ENCODE results near the gene DDX56. TPM values are rescaled to one million over a fixed set of nuclear protein-coding genes. Genes with fewer than 3 reads are reported as not detected.

The DDX56 gene
- total RNA-seq, 2 donors from 2014 or later: 41.1 to 90.6 TPM

DNA sequence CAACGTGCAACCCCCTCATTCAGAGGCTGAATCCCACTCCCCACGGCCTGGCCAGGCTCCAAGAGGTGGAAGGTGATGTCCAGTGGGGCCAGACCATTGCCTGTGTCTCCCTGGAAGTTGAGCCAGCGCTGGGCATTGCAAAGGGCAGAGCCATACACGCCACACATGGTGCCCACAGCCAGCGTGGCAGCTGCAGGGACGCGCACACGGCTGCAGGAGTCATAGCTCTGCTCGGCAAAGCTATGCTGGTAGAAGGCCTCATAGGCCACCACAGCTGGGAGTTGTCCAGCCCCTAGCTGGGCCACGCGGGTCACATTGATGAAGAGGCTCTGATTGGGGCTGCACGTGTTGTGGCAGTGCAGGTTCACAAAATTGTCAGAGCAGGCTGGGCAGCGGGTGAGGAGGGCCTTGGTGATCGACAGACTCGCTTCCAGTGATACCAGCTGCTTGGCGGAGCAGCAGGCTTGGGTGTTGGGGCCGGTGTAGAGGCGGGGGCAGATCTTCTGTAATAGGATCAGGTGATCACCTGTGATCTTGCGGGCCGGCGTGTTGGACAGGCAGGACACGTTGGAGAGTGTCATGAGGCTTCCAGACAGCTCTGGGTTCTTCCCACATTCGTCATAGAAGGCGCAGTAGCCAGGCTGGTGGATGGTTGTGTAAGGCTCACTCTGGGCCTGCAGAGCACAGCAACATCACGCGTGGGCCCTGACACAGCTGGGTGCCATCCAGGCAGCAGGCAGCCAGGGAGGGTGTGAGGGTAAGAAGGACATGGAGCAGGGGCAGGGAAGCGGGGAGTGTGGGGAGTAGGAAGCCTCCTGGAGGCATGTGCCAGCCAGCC is 33.8 kb downstream of the DDX56 start:
- intact Hi-C loops (cut with DNase I): no loop called here

DNA sequence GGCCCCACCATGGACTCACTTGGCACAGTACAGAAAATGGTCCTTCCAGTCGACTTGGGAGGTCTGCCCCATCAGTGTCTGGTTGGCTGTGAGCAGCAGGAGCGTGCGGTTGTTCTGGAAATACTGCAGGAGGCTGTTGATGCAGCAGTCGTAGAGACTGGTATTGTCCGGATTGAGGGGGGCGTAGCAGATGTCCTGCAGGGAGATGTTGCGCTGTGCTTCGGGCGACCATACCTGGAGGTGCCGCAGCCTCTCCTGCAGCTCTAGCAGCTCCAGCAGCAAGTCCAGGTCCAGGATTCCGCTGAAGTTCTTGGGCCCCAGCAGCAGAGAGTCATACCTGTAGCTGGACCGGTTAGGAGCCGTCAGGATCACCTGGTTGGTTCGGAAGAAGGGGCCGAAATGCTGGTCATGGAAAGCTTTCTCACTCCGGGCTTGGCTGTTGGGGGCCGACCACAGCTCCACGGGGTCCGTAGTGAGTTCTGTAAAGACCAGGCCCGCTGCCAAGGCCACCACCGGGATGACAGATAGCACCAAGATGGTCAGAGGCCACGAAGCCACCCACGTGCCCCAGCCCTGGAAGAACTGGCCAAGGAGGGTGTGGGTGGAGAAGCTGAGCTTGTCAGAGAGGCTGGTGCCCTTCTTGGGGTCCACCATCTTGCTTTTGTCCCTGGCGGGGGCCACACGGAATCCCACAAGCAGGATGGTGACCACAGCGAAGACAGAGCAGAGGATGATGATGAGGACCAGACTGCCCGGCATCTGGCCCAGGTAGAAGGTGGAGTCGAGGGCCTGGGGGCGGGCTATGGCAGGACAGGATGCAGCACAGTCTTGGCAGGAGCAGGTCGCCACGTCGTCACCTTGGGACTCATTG is 34.7 kb downstream of the DDX56 start:
- DNase-seq: no peak
- intact Hi-C loops (cut with DNase I): no loop called here
- Histone ChIP-seq H3K4me3 (no peak overlapping the region), H3K27me3 (no peaks in the 10 kb centered on the region), H3K9ac (ENCODE audit: low read depth in 2 of 2, low read length in 2 of 2) (no peak overlapping the region), H3K4me1 (no peaks in the 10 kb centered on the region), H3K27ac (no peak overlapping the region), H3K36me3 (no peaks in the 10 kb centered on the region), H3K9me3 (no peaks in the 10 kb centered on the region)
- TF ChIP-seq, protein P1, sequence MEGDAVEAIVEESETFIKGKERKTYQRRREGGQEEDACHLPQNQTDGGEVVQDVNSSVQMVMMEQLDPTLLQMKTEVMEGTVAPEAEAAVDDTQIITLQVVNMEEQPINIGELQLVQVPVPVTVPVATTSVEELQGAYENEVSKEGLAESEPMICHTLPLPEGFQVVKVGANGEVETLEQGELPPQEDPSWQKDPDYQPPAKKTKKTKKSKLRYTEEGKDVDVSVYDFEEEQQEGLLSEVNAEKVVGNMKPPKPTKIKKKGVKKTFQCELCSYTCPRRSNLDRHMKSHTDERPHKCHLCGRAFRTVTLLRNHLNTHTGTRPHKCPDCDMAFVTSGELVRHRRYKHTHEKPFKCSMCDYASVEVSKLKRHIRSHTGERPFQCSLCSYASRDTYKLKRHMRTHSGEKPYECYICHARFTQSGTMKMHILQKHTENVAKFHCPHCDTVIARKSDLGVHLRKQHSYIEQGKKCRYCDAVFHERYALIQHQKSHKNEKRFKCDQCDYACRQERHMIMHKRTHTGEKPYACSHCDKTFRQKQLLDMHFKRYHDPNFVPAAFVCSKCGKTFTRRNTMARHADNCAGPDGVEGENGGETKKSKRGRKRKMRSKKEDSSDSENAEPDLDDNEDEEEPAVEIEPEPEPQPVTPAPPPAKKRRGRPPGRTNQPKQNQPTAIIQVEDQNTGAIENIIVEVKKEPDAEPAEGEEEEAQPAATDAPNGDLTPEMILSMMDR (IDR thresholded peaks at IDR 0.05): no peak

More for the DNA sequence above, 33.8 kb downstream of the DDX56 start:
- Histone ChIP-seq H3K36me3 (no peaks in the 10 kb centered on the region), H3K9me3 (no peaks in the 10 kb centered on the region), H3K27me3 (no peaks in the 10 kb centered on the region), H3K4me1 (no peaks in the 10 kb centered on the region), H3K27ac (no peak overlapping the region), H3K9ac (ENCODE audit: low read depth in 2 of 2, low read length in 2 of 2) (no peak overlapping the region), H3K4me3 (no peak overlapping the region)
- DNase-seq: no peak
- TF ChIP-seq, protein P1 (IDR thresholded peaks at IDR 0.05): no peak

DNA sequence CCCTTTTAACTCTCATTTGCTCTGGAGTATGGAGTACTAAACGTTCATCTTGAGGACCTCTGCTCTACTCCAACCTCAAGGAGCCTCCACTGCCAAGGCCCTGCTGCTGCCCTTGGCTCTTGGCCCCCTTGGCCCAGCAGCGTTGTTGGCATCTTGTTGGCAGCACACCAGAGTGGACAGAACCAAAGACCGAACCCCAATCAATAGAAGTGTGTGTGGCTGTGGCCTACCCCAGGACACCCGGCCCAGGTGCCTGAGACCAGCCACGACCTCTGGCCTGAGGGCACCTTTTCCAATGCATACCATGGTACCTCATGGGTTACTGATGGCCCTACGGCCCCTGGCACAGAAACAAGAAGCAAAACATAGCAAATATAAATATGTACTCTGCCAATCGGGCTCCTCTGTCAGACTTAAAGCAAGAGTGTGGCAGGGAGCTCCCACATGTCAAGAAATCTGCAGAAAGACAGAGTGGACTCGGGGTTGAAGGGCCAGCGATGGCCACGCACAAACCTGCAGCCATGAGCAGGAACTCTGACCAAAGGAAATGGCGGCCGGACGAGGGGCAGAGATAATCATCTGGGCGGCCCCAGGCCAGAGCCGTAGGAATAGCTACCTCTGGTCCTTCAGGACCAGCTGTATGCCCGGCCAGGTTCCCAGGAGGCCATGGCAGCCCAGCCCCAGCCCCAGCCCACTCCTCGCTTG is 35.5 kb downstream of the DDX56 start:
- no peaks in the 10 kb centered on the region for H3K4me1 ChIP-seq
- DNase-seq: no peak

DNA sequence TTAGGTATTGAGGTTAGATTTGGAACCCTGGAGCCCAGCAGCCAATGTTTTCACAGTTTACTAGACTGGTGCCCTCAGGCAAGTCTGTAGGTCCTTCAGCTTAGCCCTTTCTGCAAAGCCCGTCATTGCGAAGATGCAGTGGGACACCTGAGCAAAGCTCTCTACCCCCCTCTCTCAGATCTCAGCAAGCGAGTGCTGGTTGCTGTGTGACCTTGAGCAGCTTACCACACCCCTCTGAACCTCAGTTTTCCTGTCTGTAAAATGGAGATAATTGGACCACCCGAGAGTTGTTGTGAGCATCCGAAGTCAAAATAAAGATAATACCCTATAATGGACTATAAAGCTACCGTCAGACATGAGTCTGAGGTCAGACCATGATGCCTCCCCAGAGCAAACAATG is 36.3 kb downstream of the DDX56 start:
- TF ChIP-seq, protein P1 (IDR thresholded peaks at IDR 0.05): no peak
- no peak for DNase-seq
- Histone ChIP-seq H3K36me3 (no peaks in the 10 kb centered on the region), H3K27me3 (no peaks in the 10 kb centered on the region), H3K9me3 (no peaks in the 10 kb centered on the region), H3K4me3 (no peak overlapping the region), H3K27ac (no peak overlapping the region), H3K9ac (ENCODE audit: low read depth in 2 of 2, low read length in 2 of 2) (no peak overlapping the region), H3K4me1 (no peaks in the 10 kb centered on the region)
- intact Hi-C loops (cut with DNase I): no loop called here

More for the DNA sequence above, 35.5 kb downstream of the DDX56 start:
- H3K9me3 ChIP-seq: no peaks in the 10 kb centered on the region
- TF ChIP-seq, protein P1 (IDR thresholded peaks at IDR 0.05): no peak
- intact Hi-C loops (cut with DNase I): no loop called here
- H3K9ac ChIP-seq (ENCODE audit: low read depth in 2 of 2, low read length in 2 of 2): no peak overlapping the region
- no peaks in the 10 kb centered on the region for H3K27me3 ChIP-seq
- no peak overlapping the region for H3K27ac ChIP-seq
- H3K4me3 ChIP-seq: no peak overlapping the region
- H3K36me3 ChIP-seq: no peaks in the 10 kb centered on the region

DNA sequence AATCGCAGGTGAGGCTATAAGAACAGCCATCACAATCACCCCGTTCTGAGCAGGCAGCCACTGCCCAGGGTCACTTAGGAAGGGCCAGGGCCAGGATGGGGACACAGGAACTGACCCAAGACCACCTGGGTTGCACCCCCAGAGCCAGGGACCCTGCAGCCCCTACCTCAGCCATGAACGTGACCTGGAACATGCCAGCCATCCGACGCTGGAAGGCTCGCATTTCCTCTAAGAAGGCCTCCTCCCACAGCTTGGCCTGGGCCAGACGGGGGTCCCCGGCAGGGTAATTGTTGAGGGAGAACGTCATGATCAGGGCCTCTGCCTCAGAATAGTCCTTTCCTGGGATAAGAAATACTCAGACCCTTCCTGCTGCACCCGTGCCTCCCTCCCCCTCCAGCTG is 37.6 kb downstream of the DDX56 start:
- no peak overlapping the region for H3K27ac ChIP-seq
- no peak for DNase-seq
- no peaks in the 10 kb centered on the region for H3K9me3 ChIP-seq
- no peaks in the 10 kb centered on the region for H3K36me3 ChIP-seq
- H3K4me3 ChIP-seq: no peak overlapping the region
- H3K4me1 ChIP-seq: no peaks in the 10 kb centered on the region
- no peaks in the 10 kb centered on the region for H3K27me3 ChIP-seq
- intact Hi-C loops (cut with DNase I): no loop called here
- TF ChIP-seq, protein P1 (IDR thresholded peaks at IDR 0.05): no peak
- no peak overlapping the region for H3K9ac ChIP-seq (ENCODE audit: low read depth in 2 of 2, low read length in 2 of 2)

Data from colonic mucosa (tissue), 4 donors.